Calu3 (cell line): ENCODE measurements around the gene CFD. TPM values are rescaled to one million over a fixed set of nuclear protein-coding genes. Genes with fewer than 3 reads are reported as not detected.

Experiments used
- BruUV-seq: library from RNA; stranded (reverse); fragments of 400-500 nt; replicated peaks from 2 replicates; lab custom pipeline; 2021; lab: Mats Ljungman, UMichigan
- CTCF ChIA-PET: fragments of 300-600 bp; sonication (Branson Sonifier 250); formaldehyde crosslinking; loops from one replicate; lab custom pipeline; 2022; ENCODE audit warnings: antibody characterized with exemption; lab: Charles Lee
- DNase-seq: peaks from one replicate; pipeline ENCODE4 v3.0.0; 2022
- H3K27ac Mint-ChIP-seq: one replicate; pipeline ENCODE4 v1.8.0; 2022; ENCODE audit warnings: mixed read lengths; ENCODE audit not compliant: unreplicated experiment
- H3K27me3 Mint-ChIP-seq: one replicate; pipeline ENCODE4 v1.8.0; 2022; ENCODE audit warnings: mixed read lengths; ENCODE audit not compliant: unreplicated experiment
- H3K36me3 Mint-ChIP-seq: one replicate; pipeline ENCODE4 v1.8.0; 2022; ENCODE audit warnings: mild to moderate bottlenecking, moderate library complexity, mixed read lengths; ENCODE audit not compliant: insufficient read depth, unreplicated experiment
- H3K4me1 Mint-ChIP-seq: one replicate; pipeline ENCODE4 v1.8.0; 2022; ENCODE audit warnings: mild to moderate bottlenecking, low read depth, mixed read lengths; ENCODE audit not compliant: unreplicated experiment
- H3K4me3 Mint-ChIP-seq: one replicate; pipeline ENCODE4 v1.8.0; 2022; ENCODE audit warnings: mild to moderate bottlenecking, low read depth, moderate library complexity, mixed read lengths; ENCODE audit not compliant: unreplicated experiment
- H3K9me3 Mint-ChIP-seq: one replicate; pipeline ENCODE4 v1.8.0; 2022; ENCODE audit warnings: low read depth, mixed read lengths; ENCODE audit not compliant: unreplicated experiment
- CTCF ChIP-seq: fragments of 200-600 bp; IDR thresholded peaks from one replicate; pipeline ENCODE4 v1.8.0; 2022; ENCODE audit warnings: antibody characterized with exemption; ENCODE audit not compliant: unreplicated experiment
- intact Hi-C: fragments of 100-400 bp; cut with micrococcal nuclease; formaldehyde crosslinking; loops from one replicate; pipeline ENCODE4 v1.10.0; 2022; ENCODE audit not compliant: unreplicated experiment
- total RNA-seq: library from RNA; stranded (reverse); gene quantifications from 2 replicates; pipeline ENCODE4 v1.2.3, GENCODE V29; 2022

CFD gene
- total RNA-seq, 1 experiment from 2014 or later, result 2.3 TPM

- BruUV-seq, result no TSS peak
- H3K9me3 Mint-ChIP-seq, result no peaks in the 10 kb centered on the region
- TF ChIP-seq CTCF, result no peak
Observed at GRCh38 chr19:898663-899062, 39.2 kb downstream of the CFD start.

GRCh38 chr19:899336-900042, 40.0 kb downstream of the CFD start:
- Mint-ChIP-seq H3K4me1 (no peaks in the 10 kb centered on the region), H3K36me3 (peaks cover 41% of the 10 kb centered on the region), H3K27ac (no peak overlapping the region), H3K9me3 (no peaks in the 10 kb centered on the region), H3K4me3 (no peak overlapping the region), H3K27me3 (no peaks in the 10 kb centered on the region)
- DNase-seq, result no peak
- intact Hi-C loops, result no loop called here
- BruUV-seq, result no TSS peak
- CTCF ChIA-PET, result interaction anchor here (0.7 kb wide), 1 partner anchor 86 kb away, joined by 4 read pairs; no protein-coding TSS in a partner anchor
- no peak for TF ChIP-seq CTCF

More at GRCh38 chr19:898663-899062, 39.2 kb downstream of the CFD start:
- DNase-seq, result no peak
- Mint-ChIP-seq H3K4me3 (no peak overlapping the region), H3K36me3 (peaks cover 40% of the 10 kb centered on the region), H3K4me1 (no peaks in the 10 kb centered on the region), H3K27ac (no peak overlapping the region), H3K27me3 (no peaks in the 10 kb centered on the region)
- intact Hi-C loops, result no loop called here
- CTCF ChIA-PET, result interaction anchor here (0.6 kb wide), 1 partner anchor 466 kb away, joined by 3 read pairs; no protein-coding TSS in a partner anchor

- H3K27ac Mint-ChIP-seq, result no peak overlapping the region
- no peaks in the 10 kb centered on the region for H3K9me3 Mint-ChIP-seq
- no peak overlapping the region for H3K4me3 Mint-ChIP-seq
- H3K36me3 Mint-ChIP-seq, result peaks cover 41% of the 10 kb centered on the region
- CTCF ChIA-PET, result no interaction called here
- no peaks in the 10 kb centered on the region for H3K27me3 Mint-ChIP-seq
- TF ChIP-seq CTCF, result no peak
- no TSS peak for BruUV-seq
- no peak for DNase-seq
- intact Hi-C loops, result no loop called here
- H3K4me1 Mint-ChIP-seq, result no peaks in the 10 kb centered on the region
Observed at GRCh38 chr19:900043-900301, 40.5 kb downstream of the CFD start.

- Mint-ChIP-seq H3K9me3 (no peaks in the 10 kb centered on the region), H3K36me3 (peaks cover 38% of the 10 kb centered on the region), H3K27me3 (no peaks in the 10 kb centered on the region), H3K27ac (no peak overlapping the region), H3K4me1 (no peaks in the 10 kb centered on the region), H3K4me3 (no peak overlapping the region)
- CTCF ChIA-PET, result no interaction called here
- intact Hi-C loops, result no loop called here
- no peak for TF ChIP-seq CTCF
- DNase-seq, result no peak
- BruUV-seq, result no TSS peak
Observed at GRCh38 chr19:900302-901111, 41.0 kb downstream of the CFD start.
